Kidney (tissue), 14 donors: ENCODE data around the gene FAM118A. TPM values are rescaled to one million over a fixed set of nuclear protein-coding genes. Genes with fewer than 3 reads are reported as not detected.

Source experiments
- DNase-seq, 5 donors: peaks; one replicate each; pipeline ENCODE4 v3.0.0-alpha.2; 2013 to 2020
- FAIRE-seq: peaks from 2 replicates; lab custom pipeline; 2012; peaks lifted over from hg19 to GRCh38; lab: Jason Lieb, UNC
- H3K27ac ChIP-seq, 2 donors: one replicate each; pipeline ENCODE4 v1.7.0; 2013; ENCODE audit warnings: low read depth in 2 of 2, low read length in 2 of 2, inconsistent platforms in 1 of 2
- H3K27me3 ChIP-seq: one replicate; pipeline ENCODE4 v1.7.1; 2013; ENCODE audit warnings: low read length, inconsistent platforms; ENCODE audit not compliant: control insufficient read depth, insufficient read depth
- H3K36me3 ChIP-seq, 3 donors: one replicate each; pipeline versions ENCODE4 v1.7.0 to v1.7.1; 2013; ENCODE audit warnings: low read length in 3 of 3, control low read depth in 1 of 3, inconsistent platforms in 1 of 3; ENCODE audit not compliant: insufficient read depth in 3 of 3, control insufficient read depth in 2 of 3
- H3K4me1 ChIP-seq, 3 donors: one replicate each; pipeline versions ENCODE4 v1.7.0 to v1.7.1; 2013; ENCODE audit warnings: low read length in 3 of 3, inconsistent platforms in 1 of 3, low read depth in 1 of 3; ENCODE audit not compliant: control insufficient read depth in 2 of 3, insufficient read depth in 2 of 3
- H3K4me3 ChIP-seq, 3 donors: one replicate each; pipeline versions ENCODE4 v1.7.0 to v1.8.1; 2013; ENCODE audit warnings: low read length in 3 of 3, control low read depth in 1 of 3, inconsistent platforms in 1 of 3
- H3K9ac ChIP-seq, 3 donors: one replicate each; pipeline versions ENCODE4 v1.7.0 to v1.7.1; 2013; ENCODE audit warnings: low read length in 3 of 3, control low read depth in 1 of 3, inconsistent platforms in 1 of 3
- H3K9me3 ChIP-seq, 3 donors: one replicate each; pipeline versions ENCODE4 v1.7.0 to v1.7.1; 2013; ENCODE audit warnings: low read length in 3 of 3, control low read depth in 1 of 3, inconsistent platforms in 1 of 3; ENCODE audit not compliant: control insufficient read depth in 2 of 3, insufficient read depth in 1 of 3
- intact Hi-C: fragments of 100-400 bp; cut with DNase I; formaldehyde crosslinking; loops from one replicate; pipeline ENCODE4 v1.11.1; 2022
- polyA plus RNA-seq: library from polyadenylated mRNA; stranded (reverse); fragments of 350-450 nt; fragmentation: Illumina TruSeq; extraction: RNeasy Lipid Tissue Mini Kit (QIAGEN cat#74804); gene quantifications from one replicate; pipeline ENCODE4 v1.2.3, GENCODE V29; 2014; ENCODE audit warnings: low read depth, low replicate concordance; ENCODE audit not compliant: insufficient read depth
- total RNA-seq: library from RNA; stranded (reverse); fragmentation: NEBNext Ultra II Directional; extraction: Animal tissue kit (Norgen Biotek cat#: 25700); gene quantifications from one replicate; pipeline ENCODE4 v1.2.1, GENCODE V29; 2021
- TF ChIP-seq, protein P1 (sequence below): IDR thresholded peaks from 3 replicates; pipeline ENCODE4 v1.5.1; 2012; ENCODE audit warnings: mild to moderate bottlenecking, moderate library complexity, borderline replicate concordance; ENCODE audit not compliant: insufficient read depth; ENCODE audit errors: extremely low read depth
- donor health status: control.
- donor health status: control.
- donor health status: control.
- donor health status: control.
- donor health status: control.
- donor health status: DM: yes; HTN: yes; CAD: no.
- donor health status: Normal renal cell carcinoma (clear cell type).

FAM118A gene
- total and polyA plus RNA-seq, 2 donors from 2014 or later = 5.7 to 13.0 TPM

- Histone ChIP-seq H3K9ac (no peak overlapping the region), H3K27me3 (no peaks in the 10 kb centered on the region), H3K27ac (peak overlapping the region in 1 of 2 donors; percentile 28), H3K4me1 (peaks cover 0 to 7% (median 0%) of the 10 kb centered on the region in 3 donors), H3K9me3 (no peaks in the 10 kb centered on the region), H3K36me3 (no peaks in the 10 kb centered on the region), H3K4me3 (no peak overlapping the region)
- no peak for FAIRE-seq
- intact Hi-C loops = no loop called here
- DNase-seq = no peak
- TF ChIP-seq, protein P1, sequence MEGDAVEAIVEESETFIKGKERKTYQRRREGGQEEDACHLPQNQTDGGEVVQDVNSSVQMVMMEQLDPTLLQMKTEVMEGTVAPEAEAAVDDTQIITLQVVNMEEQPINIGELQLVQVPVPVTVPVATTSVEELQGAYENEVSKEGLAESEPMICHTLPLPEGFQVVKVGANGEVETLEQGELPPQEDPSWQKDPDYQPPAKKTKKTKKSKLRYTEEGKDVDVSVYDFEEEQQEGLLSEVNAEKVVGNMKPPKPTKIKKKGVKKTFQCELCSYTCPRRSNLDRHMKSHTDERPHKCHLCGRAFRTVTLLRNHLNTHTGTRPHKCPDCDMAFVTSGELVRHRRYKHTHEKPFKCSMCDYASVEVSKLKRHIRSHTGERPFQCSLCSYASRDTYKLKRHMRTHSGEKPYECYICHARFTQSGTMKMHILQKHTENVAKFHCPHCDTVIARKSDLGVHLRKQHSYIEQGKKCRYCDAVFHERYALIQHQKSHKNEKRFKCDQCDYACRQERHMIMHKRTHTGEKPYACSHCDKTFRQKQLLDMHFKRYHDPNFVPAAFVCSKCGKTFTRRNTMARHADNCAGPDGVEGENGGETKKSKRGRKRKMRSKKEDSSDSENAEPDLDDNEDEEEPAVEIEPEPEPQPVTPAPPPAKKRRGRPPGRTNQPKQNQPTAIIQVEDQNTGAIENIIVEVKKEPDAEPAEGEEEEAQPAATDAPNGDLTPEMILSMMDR = no peak
Observed at GRCh38 chr22:45280587-45280980, 29.1 kb upstream of the FAM118A start.

DNA sequence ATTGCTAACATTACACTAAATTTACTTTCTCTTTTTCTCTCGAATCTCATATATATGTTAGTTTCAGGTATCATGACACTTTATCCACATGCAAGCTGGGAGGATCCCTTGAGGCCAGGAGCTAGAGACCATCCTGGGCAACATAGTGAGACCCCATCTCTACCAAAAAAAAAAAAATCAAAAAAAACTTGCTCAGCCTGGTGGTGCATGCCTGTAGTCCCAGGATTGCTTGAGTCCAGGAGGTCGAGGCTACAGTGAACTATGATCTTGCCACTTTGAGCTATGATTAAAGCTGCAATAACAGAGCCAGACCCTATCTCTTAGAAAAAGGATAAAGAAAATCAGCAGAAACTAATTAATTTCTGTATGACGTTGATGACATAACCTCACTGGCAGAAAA lies 28.7 kb upstream of the FAM118A start:
- Histone ChIP-seq H3K27ac (no peak overlapping the region), H3K9me3 (no peaks in the 10 kb centered on the region), H3K9ac (no peak overlapping the region), H3K36me3 (no peaks in the 10 kb centered on the region), H3K4me3 (no peak overlapping the region), H3K27me3 (no peaks in the 10 kb centered on the region), H3K4me1 (peaks cover 0 to 7% (median 0%) of the 10 kb centered on the region in 3 donors)
- FAIRE-seq (no peak), DNase-seq (no peak)
- intact Hi-C loops = no loop called here
- TF ChIP-seq, protein P1 = no peak

DNA sequence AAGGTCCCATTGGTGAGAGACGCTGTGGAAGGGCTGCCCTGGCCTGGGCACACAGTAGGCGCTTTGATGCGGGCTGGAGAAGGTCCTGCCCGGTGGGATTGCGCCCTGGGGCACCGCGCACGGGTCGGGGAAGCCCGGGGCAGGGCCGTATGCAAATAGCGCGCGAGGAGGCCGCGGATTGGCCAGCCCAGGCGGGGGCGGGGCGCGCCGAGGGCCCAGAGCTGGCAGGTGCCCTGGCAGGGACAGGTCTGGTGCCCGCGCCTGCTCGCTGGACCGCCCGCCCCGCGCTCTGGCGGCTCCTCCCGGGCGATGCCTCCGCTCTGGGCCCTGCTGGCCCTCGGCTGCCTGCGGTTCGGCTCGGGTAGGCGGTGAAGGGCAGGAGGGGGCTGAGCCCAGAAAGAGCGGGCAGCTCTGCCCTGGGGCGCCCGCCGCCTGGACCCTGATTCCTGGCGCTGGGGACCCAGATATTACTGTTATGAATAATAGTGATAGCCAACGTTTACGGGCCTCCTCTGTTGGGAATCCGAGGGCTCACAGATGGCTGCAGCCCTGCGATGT lies 24.9 kb upstream of the FAM118A start, which contains the start of gene UPK3A:
UPK3A (plus strand) TSS at position 245 of the 558 bp plus-strand sequence; CDS start at position 310, 65 bp downstream.
- TF ChIP-seq, protein P1 = no peak
- Histone ChIP-seq H3K27me3 (no peaks in the 10 kb centered on the region), H3K9me3 (no peaks in the 10 kb centered on the region), H3K9ac (no peak within 1 kb of the TSS), H3K4me1 (peaks cover 0 to 5% (median 0%) of the 10 kb centered on the region in 3 donors), H3K27ac (no peak within 1 kb of the TSS), H3K36me3 (no peaks in the 10 kb centered on the region), H3K4me3 (no peak within 1 kb of the TSS)
- DNase-seq (peak; percentile 72 to 88 (median 77)), FAIRE-seq (no peak)
- intact Hi-C loops = no loop called here
